Stimulated activated CD4-positive, alpha-beta T cell treated with anti-CD3 and anti-CD28 coated beads, Interleukin-1b, Interleukin-23, amount 100 ng/mL, for 1 hour (primary cell): ENCODE results near the gene EEF2K.
"Not testable (repeated sequence)": the region's sequence is repeated elsewhere in the genome, so short reads cannot be mapped to it uniquely, and the experiment has no call there.

Experiments
- DNase-seq, 2 donors: peaks; one replicate each; pipeline ENCODE4 v3.0.0-alpha.2; 2020; ENCODE audit warnings: low read depth in 2 of 2

Gene EEF2K

DNA sequence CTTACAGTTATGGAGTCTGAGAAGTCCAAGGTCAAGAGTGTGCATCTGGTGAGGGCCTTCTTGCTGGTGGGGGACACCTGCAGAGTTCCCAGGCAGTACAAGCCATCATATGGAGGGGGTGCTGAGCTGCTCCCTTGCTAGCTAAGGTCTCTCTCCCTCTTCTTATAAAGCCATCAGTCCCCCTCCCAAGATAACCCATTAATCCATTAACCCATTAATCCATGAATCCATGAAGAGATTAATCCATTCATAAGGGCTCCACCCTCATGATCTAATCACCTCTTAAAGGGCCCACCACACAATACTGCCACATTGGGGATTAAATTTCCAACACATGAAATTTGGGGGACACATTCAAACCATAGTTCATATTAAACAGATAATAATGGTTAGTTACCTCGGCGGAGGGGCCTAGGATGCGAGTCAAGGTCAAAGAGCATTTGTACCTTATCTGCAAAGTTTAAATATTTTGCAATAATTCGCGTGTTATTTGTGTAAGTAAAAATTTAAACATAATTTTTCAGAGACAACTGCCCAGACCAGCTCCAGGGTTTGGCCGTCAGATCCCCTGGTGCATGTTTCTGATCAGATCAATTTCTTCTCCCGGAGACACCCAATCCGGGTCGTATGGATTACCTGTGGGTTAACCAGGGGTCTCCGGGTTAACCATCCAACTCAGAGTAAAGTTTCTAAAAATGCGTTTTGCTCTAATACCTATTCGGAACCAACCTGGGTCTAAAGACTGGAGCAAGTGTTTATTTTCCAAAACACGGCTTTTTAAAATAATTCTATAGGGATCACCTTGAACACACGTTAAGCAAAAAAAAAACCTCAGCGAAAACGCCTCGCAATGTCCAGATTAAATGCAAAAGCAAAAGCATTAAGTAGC lies 90.4 kb downstream of the EEF2K start:
- DNase-seq: no peak

DNA sequence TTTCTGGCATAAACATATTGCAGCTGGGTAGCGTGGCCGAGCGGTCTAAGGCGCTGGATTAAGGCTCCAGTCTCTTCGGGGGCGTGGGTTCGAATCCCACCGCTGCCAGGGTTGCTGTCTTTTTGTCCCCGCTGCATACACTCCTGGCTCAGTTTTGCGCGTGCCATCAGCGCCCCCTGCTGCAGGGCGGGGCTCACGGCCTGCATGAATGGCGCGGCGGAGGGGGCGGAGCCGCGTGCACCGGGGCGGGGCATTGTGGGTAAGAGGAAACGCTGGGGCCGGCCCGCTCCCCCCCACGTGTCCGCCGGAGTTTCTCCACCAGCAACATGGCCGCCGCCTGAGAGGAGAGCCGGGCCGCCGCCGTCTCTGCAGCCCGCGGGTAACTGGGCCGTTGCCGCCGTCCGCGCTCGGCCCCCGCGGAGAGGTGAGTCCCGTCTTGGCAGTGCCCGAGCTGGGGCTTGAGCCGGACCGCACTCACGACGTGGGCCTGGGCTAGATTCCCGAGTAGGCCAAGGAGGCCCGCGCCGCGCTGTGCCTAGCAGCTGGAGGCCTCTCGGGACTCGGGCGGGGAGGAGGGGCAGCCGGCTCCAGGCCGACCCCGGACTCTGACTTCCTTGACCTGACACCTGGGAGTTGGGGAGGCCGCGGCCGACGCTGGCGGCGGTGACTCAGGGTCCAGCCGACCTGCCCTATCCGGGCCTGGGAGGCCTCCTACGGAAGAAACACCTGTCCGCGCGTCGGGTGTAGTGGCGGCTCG lies 91.2 kb downstream of the EEF2K start, which contains the start of gene POLR3E:
Gene POLR3E (plus strand): TSS at position 296 of the 757 bp plus-strand sequence. CDS start 5,560 bp downstream, outside the sequence.
- DNase-seq: peak; percentile 100

- peak; percentile 32 to 49 for DNase-seq
Observed at GRCh38 chr16:22297871-22298733, 92.0 kb downstream of the EEF2K start.

DNA sequence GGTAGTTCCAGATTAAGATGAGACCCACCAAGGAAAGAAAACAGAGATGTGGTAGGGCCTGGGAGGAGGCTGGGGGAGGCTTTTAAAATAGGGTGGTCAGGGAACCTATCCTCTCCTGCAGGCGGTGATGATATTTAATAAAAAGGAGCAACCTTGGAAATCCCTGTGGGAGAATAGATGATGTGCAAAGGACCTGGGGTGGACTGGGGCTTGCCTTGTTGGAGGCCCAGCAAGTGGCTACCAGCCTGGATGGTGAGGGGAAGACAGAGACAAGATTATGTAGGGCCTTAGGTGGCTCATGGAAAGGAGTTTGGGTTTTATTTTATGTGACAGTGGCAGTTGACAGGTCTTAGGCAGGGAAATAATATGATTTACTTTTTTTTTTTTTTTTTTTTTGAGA lies 93.0 kb downstream of the EEF2K start:
- no peak for DNase-seq

DNA sequence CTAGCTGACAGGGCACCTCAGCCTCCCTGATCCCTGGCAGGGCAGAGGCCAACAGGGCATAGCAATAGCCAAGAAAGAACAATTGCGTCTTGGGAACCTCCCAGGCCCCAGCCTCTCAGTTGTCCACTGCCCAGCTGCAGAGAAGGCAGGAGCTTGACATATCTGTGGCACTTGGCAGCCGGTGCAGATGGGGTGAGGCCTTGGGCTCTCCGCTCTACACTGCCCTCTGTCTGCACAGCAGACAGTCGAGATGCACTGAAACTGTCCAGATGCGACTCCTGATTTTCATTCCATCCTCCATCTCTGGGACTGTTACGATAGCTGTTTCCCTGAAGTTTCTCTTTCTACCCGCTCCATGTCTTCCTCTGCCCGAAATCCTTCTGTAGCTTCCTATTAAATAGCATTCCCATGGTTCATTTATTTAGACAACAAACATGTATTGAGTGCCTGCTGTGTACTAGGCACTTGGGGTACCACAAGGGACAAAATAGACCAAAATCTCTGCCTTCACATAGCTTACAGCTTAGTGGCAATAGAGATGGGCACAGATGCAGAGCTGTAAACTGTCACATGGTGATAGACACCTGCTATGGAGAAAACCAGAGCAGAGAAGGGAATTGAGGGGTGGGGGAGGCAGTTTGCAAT lies 94.5 kb downstream of the EEF2K start:
- no peak for DNase-seq

- not testable (repeated sequence) for DNase-seq
Observed at GRCh38 chr16:22301423-22301822, 95.3 kb downstream of the EEF2K start.

GRCh38 chr16:22302776-22303363 lies 96.8 kb downstream of the EEF2K start:
- no peak for DNase-seq

DNA sequence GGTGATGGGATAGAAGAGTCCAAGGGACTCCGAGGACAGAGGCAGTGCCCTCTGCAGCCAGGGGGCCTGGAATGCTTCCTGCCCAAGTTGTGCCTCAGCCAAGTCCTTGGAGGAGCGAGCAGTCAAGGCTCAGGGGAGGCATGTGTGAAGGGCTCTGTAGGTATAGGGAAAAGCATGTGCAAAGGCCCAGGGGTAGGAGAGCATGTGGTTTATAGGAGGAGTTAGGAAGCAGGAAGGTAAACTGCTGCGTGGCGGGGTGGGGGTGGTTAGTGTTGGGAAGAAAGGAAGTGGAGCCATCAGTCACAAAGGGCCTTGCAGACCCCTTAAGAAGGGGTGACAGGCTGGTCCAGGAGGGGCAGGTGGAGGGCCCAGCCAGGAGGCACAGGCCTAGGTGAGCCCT lies 98.3 kb downstream of the EEF2K start:
- DNase-seq: no peak

DNA sequence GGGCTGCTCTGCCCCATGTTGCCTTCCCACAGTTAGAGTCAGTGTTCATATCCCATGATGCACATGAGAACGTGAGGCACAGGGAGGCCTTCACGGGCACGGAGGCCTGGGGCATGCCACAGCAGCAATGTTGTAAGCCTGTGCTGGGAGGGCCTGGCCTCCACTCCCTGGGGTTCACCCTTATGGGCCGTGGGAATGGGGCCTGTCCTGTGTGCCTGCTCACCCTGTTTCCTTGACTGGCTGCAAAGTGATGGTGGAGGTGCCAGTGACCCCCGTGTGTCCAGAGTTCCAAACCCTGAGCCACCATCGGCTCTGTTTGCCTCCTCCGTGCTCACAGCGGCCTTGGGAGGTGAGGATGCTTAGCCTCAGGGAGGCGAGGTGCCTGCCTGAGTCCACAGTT lies 100.7 kb downstream of the EEF2K start:
- DNase-seq: no peak

GRCh38 chr16:22307838-22308237 lies 101.8 kb downstream of the EEF2K start:
- DNase-seq: no peak

DNA sequence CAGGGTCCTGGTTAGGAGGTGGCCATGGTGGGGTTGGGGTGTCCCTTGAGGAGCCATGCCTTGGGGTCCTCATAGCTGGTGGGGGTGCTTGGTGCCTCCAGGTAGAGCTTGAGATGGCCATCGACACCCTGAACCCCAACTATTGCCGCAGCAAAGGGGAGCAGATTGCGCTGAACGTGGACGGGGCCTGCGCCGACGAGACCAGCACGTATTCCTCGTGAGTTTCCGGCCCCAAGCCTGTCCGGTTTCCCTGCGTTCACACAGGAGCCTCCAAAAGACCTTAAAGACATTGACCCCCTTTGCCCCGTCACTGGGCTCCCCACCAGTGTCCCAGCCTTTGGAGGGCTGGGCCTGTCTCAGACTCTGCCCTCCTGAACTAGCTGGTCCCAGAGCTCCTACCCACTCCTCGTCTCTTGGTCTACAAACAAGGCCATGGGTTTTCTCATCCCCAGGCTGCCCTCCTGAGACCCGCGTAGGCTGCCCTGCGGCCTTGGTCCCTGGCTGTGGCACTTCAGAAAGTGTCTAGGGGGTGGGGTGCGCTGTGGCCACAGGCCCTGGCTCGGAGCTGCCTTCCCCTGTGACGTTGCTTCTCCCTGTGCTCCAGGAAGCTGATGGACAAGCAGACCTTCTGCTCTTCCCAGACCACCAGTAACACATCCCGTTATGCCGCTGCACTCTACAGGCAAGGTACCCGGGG lies 102.9 kb downstream of the EEF2K start:
- DNase-seq: no peak

GRCh38 chr16:22311520-22311919 lies 105.4 kb downstream of the EEF2K start:
- no peak for DNase-seq

- no peak for DNase-seq
Observed at GRCh38 chr16:22312897-22313781, 107.1 kb downstream of the EEF2K start.

GRCh38 chr16:22313876-22314470 lies 107.9 kb downstream of the EEF2K start:
- no peak for DNase-seq

DNA sequence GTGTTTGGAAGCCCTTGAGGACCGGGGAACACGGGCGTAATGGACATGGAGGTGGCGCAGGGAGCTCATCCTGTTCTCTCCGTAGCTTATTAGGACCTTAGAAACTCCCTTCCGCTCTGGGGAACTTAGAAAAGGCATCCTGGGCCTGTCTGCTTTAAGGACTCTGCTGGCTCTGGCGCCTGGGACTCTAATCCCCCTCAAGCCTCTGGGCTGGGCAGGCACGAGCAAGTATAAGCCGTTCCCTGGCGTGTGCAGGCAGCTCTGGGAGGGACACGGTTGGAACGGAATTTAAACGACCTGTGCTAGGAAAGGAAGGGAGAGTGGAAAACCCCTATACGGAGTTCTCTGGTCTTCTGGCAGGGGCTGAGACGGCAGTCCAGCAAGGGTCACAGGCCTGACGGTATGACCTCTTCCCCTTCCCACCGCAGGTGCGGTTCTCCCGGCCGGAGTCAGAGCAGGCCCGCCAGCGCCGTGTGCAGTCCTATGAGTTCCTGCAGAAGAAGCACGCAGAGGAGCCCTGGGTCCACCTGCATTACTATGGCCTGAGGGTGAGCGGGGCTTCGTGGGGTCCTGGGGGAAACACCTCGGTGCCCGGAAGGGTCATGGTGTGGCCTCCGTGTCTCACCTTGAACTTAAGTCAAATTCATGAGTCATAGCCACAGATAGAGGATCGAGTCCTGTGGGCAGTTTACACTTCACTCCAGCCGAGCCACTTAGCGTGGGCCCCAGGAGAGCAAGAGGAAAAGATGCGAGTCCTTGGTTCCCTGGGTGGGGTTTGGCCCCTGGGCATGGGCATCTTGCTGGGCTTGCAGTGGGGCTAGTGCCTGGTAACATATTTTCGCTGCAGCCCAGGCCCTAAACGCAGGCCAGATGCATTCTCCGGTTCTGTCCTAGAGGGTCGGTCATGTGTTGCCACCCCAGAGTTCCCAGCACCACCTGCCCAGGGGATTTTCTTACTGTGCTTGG lies 108.9 kb downstream of the EEF2K start:
- no peak for DNase-seq

DNA sequence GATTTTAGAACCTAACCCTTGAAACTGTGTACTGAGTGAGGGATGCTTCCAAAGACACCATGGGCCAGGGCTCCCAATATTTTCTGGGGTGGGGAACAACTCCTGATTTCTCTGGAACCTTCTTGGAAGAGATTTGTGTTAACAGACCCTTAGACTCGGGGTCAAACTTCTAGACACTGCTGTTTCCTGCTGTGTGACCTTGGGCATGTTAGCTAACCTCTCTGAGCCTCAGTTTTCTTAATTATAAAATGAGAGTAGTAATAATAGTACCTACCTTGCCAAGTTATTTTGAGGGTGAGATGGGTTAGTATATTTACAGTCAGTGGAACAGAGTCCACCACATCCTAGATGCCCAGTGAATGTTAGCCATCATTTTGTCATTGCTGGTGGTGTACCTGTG lies 109.9 kb downstream of the EEF2K start:
- no peak for DNase-seq

GRCh38 chr16:22316411-22316811 lies 110.3 kb downstream of the EEF2K start:
- DNase-seq: no peak
